K562 treated with DMSO at 1 percent for 4 hours (cell line): ENCODE data around the gene DOK1. TPM values are rescaled to one million over a fixed set of nuclear protein-coding genes. Genes with fewer than 3 reads are reported as not detected.

Source experiments
- total RNA-seq: library from RNA; unstranded; fragments of 300-600 nt; gene quantifications from 2 replicates; pipeline ENCODE4 v1.2.3, GENCODE V29; 2022; ENCODE audit not compliant: insufficient read depth

DOK1 gene
- 22.1 and 27.0 TPM in 2 replicates for total RNA-seq

DNA sequence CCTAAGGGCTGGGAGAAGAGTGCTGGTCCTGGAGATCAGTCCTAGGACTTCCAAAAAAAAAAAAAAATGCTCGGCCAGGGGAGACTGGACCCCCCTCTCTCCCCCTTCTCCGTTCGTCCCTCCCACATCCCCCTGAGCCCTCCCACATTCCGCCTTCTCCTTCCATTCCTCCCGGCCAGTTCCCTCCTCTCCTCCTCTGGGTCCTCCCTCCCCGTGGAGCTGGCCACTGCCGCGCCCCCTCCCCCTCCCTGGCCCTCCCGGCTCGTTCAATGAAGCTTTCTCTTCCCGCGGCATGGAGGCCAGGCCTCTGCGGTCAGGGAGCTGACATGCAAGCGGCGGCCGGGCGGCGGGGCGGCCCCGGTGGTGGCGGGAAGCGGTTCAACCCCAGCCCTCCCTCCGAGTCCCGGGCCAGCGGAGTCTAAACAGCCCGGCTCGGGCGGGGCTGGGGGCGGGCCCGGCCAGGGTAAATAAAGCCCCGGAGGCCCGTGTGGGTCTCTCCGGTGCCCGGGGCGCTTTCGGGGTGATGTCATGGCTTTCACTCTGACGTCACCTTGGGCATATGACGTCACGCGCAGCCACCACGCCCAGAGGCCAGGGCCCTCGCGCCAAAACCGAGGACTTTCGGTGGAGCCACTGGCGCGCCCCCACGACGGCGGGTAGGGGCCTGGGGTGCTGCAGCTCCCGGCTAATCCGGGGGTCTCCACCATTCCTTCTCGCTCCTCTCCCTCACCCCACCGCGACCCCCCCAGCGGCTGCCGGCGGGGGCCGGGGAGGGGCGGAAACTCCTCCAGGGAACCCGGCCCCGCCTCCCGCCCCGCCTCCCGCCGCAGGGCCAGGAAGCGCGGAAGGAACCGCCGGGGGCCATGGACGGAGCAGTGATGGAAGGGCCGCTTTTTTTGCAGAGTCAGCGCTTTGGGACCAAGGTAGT, at the start of gene DOK1, which contains the start of gene LOXL3:
DOK1 (plus strand) TSS at position 829 of the 928 bp plus-strand sequence; CDS start at position 864, 35 bp downstream.
LOXL3 (minus strand) TSS at position 51 of the 928 bp plus-strand sequence. CDS start 1,308 bp downstream, outside the sequence.

GRCh38 chr2:74507145-74507925, 47.2 kb upstream of the DOK1 start, which contains the start of gene PCGF1:
Gene PCGF1 (minus strand): TSS chr2:74507695. CDS start chr2:74507668, 27 bp downstream.

DNA sequence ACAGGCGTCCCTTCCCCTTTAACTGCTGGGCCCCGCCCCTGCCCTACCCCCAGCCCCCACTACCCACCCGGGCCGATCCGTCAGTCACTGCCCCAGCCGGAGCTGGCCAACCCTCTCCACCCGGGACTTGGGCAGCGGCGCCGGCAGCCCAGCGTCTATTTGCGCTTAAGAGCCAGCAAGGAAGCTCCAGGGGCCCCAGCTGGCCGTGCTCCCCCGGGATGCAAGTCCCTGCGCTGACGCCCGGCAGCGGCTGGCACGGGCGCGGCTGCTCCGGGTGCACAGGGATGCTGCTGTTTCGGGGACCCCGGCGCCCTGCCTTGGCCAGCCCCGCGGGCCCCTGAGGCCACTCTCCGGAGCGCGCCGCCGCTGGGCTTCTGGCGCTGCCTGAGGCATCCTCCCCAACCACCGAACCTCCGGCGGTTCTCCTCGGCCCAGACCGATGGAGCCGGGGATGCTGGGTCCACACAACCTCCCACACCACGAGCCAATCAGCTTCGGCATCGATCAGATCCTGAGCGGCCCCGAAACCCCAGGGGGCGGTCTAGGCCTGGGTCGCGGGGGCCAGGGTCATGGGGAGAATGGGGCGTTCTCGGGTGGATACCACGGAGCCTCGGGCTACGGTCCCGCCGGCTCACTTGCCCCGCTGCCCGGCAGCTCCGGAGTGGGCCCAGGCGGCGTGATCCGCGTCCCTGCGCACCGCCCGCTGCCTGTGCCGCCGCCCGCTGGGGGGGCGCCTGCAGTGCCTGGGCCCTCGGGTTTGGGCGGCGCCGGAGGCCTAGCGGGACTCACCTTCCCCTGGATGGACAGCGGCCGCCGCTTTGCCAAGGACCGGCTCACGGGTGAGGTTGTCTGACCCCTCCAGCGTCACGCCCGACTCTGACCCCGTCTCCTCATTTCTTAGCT, 39.9 kb upstream of the DOK1 start, which contains the start of gene TLX2:
TLX2 (plus strand) TSS at position 83 of the 903 bp plus-strand sequence; CDS start at position 440, 357 bp downstream.

DNA sequence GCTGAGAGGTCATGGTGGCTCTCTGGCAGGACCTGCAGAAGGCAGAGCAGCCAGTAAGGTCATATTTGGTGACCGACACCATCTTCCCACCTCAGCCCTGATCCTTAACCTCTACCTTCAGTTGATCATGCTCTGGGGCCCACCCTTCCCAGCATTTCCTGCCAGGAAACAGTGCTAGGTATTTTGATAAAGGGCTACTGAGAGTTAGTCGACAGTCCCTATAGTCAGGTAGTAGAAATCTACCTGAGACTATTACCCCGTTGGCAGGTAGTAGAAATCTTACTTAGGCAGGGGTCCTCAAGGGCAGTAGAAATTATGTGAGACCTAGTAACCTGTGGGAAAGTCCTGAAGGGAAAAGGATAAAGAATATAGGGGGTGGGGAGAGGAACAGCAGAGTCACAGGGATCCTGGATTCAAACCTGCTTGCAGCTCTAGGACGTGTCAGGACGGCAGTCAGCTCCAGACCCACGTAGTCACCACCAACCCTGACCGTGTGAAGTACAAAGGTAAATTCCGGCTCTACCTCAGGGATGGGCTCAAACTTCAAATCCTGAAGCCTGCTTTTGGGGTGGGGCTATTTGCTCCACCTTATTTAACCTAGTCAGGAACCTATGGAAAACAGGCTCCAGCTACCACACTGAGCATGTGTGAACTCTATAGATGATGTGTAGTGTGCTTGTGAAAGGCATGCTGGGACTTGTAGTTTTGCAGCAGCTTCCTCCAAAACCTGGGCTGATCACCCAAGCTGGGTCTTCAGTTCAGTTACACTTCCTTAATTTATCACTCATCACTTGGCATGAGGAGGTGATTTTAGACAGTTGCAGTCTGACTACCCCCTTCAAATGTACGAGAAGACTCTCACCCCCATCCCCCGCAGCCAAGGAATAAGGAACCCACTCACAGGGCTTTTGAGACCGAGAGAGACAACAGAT, 28.5 kb upstream of the DOK1 start, which contains the start of gene DQX1:
DQX1 (minus strand) TSS at position 515 of the 932 bp plus-strand sequence; CDS start at position 13, 502 bp downstream.

GRCh38 chr2:74529357-74530238, 24.9 kb upstream of the DOK1 start, which contains the start of the genes AUP1 and HTRA2:
Gene AUP1 (minus strand): TSS chr2:74529706. CDS start chr2:74529629, 77 bp downstream.
Gene HTRA2 (plus strand): TSS chr2:74529933. CDS start chr2:74530007, 74 bp downstream.

Other genes with a start within 250 kb of the DOK1 start
- 0.18 and 0.19 TPM in 2 replicates for gene SLC4A5, start 211.3 kb upstream of the DOK1 start, total RNA-seq
- gene DCTN1, start 174.4 kb upstream of the DOK1 start, total RNA-seq: 51.5 and 62.4 TPM in 2 replicates
- gene C2orf81, start 133.1 kb upstream of the DOK1 start, total RNA-seq: 1.9 TPM in 1 of 2 replicates, not detected in the other
- gene WDR54, start 133.0 kb upstream of the DOK1 start, total RNA-seq: 5.0 and 9.9 TPM in 2 replicates
- 3.1 and 3.5 TPM in 2 replicates for gene RTKN, start 112.8 kb upstream of the DOK1 start, total RNA-seq
- 11.7 and 12.3 TPM in 2 replicates for gene INO80B, start 99.6 kb upstream of the DOK1 start, total RNA-seq
- 30.7 and 38.6 TPM in 2 replicates for gene WBP1, start 96.3 kb upstream of the DOK1 start, total RNA-seq
- gene MOGS, start 89.3 kb upstream of the DOK1 start, total RNA-seq: 67.0 and 69.3 TPM in 2 replicates
- 40.6 and 79.9 TPM in 2 replicates for gene MRPL53, start 82.0 kb upstream of the DOK1 start, total RNA-seq
- gene CCDC142, start 71.7 kb upstream of the DOK1 start, total RNA-seq: 3.1 and 3.5 TPM in 2 replicates
- gene TTC31, start 71.6 kb upstream of the DOK1 start, total RNA-seq: 12.2 and 12.6 TPM in 2 replicates
- gene LBX2, start 55.1 kb upstream of the DOK1 start, total RNA-seq: 5.0 and 8.8 TPM in 2 replicates
- 17.9 and 23.7 TPM in 2 replicates for gene PCGF1, start 47.0 kb upstream of the DOK1 start, total RNA-seq
- gene TLX2, start 40.3 kb upstream of the DOK1 start, total RNA-seq: 0.30 TPM in 1 of 2 replicates, not detected in the other
- 0.23 TPM in 1 of 2 replicates, not detected in the other for gene DQX1, start 28.5 kb upstream of the DOK1 start, total RNA-seq
- 139 and 171 TPM in 2 replicates for gene AUP1, start 25.0 kb upstream of the DOK1 start, total RNA-seq
- gene HTRA2, start 24.8 kb upstream of the DOK1 start, total RNA-seq: 48.2 and 59.0 TPM in 2 replicates
- 0.33 and 1.8 TPM in 2 replicates for gene LOXL3, start 778 bp upstream of the DOK1 start, total RNA-seq
- gene M1AP, start 93.6 kb downstream of the DOK1 start, total RNA-seq: 0.39 TPM in 1 of 2 replicates, not detected in the other
- 3.8 and 10.5 TPM in 2 replicates for gene SEMA4F, start 99.5 kb downstream of the DOK1 start, total RNA-seq